ENCODE results near the gene KAZN.

The KAZN gene

GRCh38 chr1:14614341-14614740 lies 15.9 kb downstream of the KAZN start:
- no peak for DNase-seq (ENCODE audit: low read depth in 2 of 2)

- no peak for DNase-seq (ENCODE audit: low read depth in 2 of 2)
These were observed 17.2 kb downstream of the KAZN start for GRCh38 chr1:14615549-14616218.

- DNase-seq (ENCODE audit: low read depth in 2 of 2): no peak
These were observed 18.3 kb downstream of the KAZN start for GRCh38 chr1:14616632-14617396.

DNA sequence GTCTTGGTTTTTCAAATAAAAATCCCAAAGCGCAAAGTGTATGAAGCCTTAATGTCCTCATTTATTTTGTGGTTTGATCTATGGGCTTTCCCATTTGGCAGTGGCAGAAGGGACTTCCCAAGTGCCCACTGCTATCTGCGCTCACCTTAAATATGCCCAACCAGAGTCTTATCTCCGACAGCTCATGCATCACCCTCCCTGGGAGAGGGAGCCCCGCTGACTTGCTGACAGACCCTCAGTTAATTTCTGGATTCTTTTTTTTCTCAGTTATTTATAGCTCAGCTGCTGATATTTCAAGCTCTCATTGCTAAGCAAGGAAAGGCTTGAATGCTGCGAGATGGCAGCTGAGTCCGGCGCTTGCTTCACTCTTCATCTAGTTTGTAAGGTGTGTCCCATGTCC lies 19.3 kb downstream of the KAZN start:
- no peak for DNase-seq (ENCODE audit: low read depth in 2 of 2)

DNA sequence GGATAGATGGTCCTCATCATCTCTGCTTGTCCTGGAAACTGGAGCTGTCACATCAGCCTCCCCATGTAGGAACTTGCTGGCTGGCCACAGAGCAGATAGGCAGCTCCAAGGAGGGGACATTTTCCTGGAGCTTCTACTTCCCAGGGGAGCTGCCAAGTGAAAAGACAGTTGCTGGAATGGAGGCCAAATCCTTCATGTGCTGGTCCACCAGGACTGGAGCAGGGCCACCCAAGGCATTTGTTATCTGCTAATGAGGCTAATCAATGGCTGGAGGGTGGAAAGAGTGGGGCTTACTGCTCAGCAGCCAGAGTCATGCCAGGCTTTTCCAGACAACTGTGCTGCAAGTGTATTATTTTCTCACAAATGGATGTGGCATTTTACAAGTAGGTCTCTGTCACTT lies 22.5 kb downstream of the KAZN start:
- DNase-seq (ENCODE audit: low read depth in 2 of 2): no peak

- no peak for DNase-seq (ENCODE audit: low read depth in 2 of 2)
These were observed 24.6 kb downstream of the KAZN start for GRCh38 chr1:14623090-14623489.

- no peak for DNase-seq (ENCODE audit: low read depth in 2 of 2)
These were observed 26.5 kb downstream of the KAZN start for GRCh38 chr1:14624941-14625340.

GRCh38 chr1:14625572-14625971 lies 27.1 kb downstream of the KAZN start:
- DNase-seq (ENCODE audit: low read depth in 2 of 2): no peak

DNA sequence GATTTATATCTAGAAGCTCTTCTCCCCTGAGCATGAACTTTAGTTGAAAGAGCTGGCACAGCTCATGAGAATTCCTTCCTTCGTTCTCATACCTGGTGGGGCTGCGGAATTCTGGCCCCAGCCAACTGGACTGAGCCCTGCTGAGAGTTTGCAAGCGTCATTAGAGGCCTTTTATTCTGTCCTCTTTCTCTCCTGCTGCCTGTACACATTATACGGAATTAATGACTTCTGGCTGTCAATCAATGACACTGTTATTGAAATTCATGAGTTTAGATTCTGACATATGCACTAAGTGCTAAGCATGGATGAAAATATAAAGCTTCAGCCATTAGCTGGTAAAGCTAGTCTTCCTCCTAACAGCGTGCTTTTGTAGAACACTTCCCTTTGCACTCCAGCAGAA lies 27.5 kb downstream of the KAZN start:
- DNase-seq (ENCODE audit: low read depth in 2 of 2): no peak

- no peak for DNase-seq (ENCODE audit: low read depth in 2 of 2)
These were observed 28.6 kb downstream of the KAZN start for GRCh38 chr1:14626869-14627607.

GRCh38 chr1:14627608-14628489 lies 29.4 kb downstream of the KAZN start:
- DNase-seq (ENCODE audit: low read depth in 2 of 2): no peak

DNA sequence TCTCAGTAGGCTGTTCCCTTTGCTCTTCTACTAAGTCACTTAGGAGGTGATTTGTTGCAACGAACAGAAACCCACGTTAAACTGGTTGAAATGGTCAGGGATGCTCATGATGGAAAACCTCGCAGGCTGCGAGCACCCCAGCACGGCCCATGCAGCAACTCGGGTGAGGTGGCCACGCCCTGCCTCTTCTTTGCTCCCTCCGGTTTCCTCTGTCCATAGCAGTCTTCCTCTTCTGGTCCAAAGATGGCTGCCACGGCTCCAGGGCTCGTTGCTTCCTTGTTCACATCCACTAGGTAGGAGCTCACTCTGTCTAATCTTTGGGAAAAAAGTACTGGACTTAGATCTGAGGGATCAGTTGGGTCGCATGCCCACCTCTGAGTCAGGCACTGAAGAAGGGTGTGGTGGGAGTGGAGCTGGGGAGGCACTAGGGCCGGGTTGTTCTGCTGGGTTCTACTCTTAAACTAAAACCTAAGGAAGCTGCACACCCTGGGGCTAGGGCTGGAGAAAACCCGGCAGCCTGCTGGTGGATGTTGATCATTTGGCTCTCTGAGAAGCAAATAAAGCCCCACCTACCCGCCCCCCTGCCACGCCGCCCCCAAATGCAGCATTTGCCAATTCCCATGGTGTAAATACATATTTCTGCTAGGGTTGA lies 31.0 kb downstream of the KAZN start:
- DNase-seq (ENCODE audit: low read depth in 2 of 2): no peak

- no peak for DNase-seq (ENCODE audit: low read depth in 2 of 2)
These were observed 32.5 kb downstream of the KAZN start for GRCh38 chr1:14630986-14631385.

GRCh38 chr1:14631421-14631820 lies 32.9 kb downstream of the KAZN start:
- no peak for DNase-seq (ENCODE audit: low read depth in 2 of 2)

DNA sequence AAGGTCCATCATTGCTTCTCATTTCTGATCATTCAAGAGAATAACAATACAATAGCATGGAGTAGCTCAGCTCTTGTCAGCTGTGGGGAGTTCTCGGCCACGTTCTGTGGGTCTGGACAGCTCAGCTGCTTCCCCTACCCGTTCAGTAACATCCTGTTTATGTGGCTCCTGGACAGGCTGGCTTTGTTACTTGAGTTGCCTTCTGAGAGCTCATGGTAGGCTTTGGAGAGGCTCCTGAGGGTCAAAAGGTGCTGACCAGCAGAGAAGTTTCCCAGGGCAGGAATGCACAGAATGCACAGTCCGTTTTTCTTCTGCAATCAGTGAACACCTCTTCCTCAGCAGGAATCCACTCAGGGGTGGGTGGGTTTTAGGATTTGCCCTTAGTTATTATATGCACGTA lies 36.0 kb downstream of the KAZN start:
- no peak for DNase-seq (ENCODE audit: low read depth in 2 of 2)

DNA sequence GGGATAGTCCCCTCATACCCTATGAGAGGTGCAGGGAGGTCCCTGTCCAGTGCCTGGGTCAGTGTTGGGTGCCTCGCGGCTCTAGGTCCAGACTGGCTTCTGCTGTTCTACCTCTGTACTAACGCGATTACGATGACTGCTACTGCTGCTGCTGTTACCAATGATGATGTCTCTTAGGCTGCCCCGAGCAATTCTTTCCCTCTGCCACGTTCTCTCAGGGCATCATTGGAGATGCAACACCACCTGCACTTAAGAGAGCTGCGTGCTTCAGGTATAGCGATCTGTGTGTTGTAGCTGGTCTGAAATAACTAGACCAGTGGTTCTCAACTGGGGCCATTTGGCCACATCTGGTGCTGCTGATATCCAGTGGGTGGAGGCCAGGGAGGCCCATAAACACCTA lies 36.9 kb downstream of the KAZN start:
- no peak for DNase-seq (ENCODE audit: low read depth in 2 of 2)

- DNase-seq (ENCODE audit: low read depth in 2 of 2): no peak
These were observed 38.6 kb downstream of the KAZN start for GRCh38 chr1:14636897-14637632.

DNA sequence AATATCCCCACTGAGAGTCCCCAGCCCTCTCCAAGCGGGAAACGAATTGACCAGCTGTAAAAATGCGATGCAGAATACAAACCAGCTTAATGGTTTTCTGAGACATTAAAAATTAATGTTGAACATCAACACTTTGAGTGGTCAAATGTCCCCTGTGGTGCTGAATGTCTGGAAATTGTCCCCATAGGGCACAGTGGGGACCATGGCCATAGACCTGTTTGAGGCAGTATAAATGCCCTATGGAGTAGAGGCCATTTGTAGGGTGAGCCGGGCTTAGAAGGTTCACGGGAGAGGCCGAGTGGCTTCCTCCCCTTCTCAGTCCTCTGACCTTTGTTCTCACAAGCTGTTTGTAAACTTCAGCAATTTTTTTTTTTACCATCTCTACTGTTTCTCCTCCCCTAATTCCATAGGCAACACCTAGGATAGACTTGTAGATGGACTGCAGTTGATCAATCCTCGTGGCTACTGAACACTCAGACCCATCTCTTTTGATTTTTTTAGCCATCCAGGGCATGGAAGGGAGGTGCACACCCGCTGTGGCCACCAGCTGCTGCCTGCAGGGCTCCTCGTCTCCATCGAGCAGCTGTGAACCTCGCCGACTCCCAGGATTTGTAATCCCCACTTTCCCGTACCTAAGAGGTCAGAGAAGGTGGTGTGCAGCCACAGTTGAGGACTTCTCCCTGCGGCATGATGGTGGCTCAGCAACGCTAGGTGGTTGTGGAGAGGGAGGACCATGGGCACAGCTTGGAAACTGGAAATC lies 41.0 kb downstream of the KAZN start:
- no peak for DNase-seq (ENCODE audit: low read depth in 2 of 2)

- no peak for DNase-seq (ENCODE audit: low read depth in 2 of 2)
These were observed 44.2 kb downstream of the KAZN start for GRCh38 chr1:14642712-14643111.

GRCh38 chr1:14646973-14647372 lies 48.5 kb downstream of the KAZN start:
- DNase-seq (ENCODE audit: low read depth in 2 of 2): no peak
